DLD1 (cell line): ENCODE data around the gene MGARP.

Experiments
- in situ Hi-C: cut with HindIII; loops from 2 replicates; pipeline ENCODE4 v1.10.0; 2017; ENCODE audit warnings: low sequenced_read_pairs

Gene MGARP

GRCh38 chr4:139246166-139246565 is 33.9 kb downstream of the MGARP start:
- in situ Hi-C loops: no loop called here

GRCh38 chr4:139245590-139245989 is 34.4 kb downstream of the MGARP start:
- in situ Hi-C loops: no loop called here

GRCh38 chr4:139243448-139244365 is 36.3 kb downstream of the MGARP start:
- in situ Hi-C loops: no loop called here

- in situ Hi-C loops: no loop called here
Observed at GRCh38 chr4:139242511-139243051, 37.4 kb downstream of the MGARP start.

GRCh38 chr4:139241784-139242151 is 38.3 kb downstream of the MGARP start:
- in situ Hi-C loops: no loop called here

GRCh38 chr4:139241086-139241783 is 38.8 kb downstream of the MGARP start:
- in situ Hi-C loops: no loop called here

- in situ Hi-C loops: no loop called here
Observed at GRCh38 chr4:139239127-139239772, 40.8 kb downstream of the MGARP start.

- in situ Hi-C loops: no loop called here
Observed at GRCh38 chr4:139234253-139234652, 45.8 kb downstream of the MGARP start.

GRCh38 chr4:139229534-139230039 is 50.4 kb downstream of the MGARP start:
- in situ Hi-C loops: no loop called here

GRCh38 chr4:139227729-139228404 is 52.2 kb downstream of the MGARP start:
- in situ Hi-C loops: no loop called here

- in situ Hi-C loops: no loop called here
Observed at GRCh38 chr4:139223682-139224317, 56.2 kb downstream of the MGARP start.

- in situ Hi-C loops: no loop called here
Observed at GRCh38 chr4:139222215-139222614, 57.8 kb downstream of the MGARP start.

- in situ Hi-C loops: no loop called here
Observed at GRCh38 chr4:139221687-139222086, 58.3 kb downstream of the MGARP start.

GRCh38 chr4:139219450-139220055 is 60.5 kb downstream of the MGARP start:
- in situ Hi-C loops: no loop called here
